Measurements from ENCODE around the gene NDUFA11.
"Not testable (repeated sequence)": the region's sequence is repeated elsewhere in the genome, so short reads cannot be mapped to it uniquely, and the experiment has no call there.

Gene NDUFA11

DNA sequence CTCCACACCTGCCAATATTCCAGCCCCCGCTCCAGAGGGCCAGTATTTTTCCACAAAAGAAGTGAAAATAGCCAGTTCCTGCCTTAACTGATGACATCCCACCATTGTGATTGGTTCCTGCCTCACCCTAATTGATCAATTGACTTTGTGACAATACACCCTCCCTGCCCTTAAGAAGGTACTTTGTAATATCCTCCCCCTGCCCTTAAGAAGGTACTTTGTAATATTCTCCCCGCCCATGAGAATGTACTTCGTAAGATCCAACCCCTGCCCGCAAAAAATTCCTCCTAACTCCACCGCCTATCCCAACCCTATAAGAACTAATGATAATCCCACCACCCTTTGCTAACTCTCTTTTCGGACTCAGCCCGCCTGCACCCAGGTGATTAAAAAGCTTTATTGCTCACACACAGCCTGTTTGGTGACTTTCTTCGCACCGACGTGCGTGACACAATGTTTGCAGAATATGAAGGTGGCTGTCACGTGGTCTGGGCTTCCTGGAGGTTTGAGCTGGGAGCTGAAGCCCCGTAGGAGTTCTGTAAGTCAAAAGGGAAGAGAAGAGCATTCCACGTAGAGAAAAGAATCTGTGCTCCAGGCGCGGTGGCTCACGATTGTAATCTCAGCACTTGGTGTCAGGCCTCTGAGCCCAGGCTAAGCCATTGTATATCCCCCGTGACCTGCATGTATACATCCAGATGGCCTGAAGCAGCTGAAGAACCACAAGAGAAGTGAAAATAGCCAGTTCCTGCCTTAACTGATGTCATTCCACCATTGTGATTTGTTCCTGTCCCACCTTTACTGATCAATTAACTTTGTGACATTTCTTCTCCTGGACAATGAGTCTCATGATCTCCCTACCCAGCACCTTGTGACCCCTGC is 46.1 kb downstream of the NDUFA11 start:
- DNase-seq (ENCODE audit: low read depth): no peak

DNA sequence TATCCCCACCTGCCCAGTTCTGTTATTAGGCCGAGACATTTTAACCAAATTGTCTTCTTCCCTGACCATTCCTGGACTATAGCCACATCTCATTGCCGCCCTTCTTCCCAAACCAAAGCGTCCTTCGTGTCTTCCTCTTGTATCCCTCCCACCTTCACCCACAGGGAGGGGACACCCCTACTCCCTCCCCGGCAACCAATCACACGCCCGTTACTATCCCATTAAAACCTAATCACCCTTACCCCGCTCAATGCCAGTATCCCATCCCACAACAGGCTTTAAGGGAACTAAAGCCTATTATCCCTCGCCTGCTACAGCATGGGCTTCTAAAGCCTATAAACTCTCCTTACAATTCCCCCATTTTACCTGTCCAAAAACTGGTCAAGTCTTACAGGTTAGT is 48.4 kb downstream of the NDUFA11 start:
- not testable (repeated sequence) for DNase-seq (ENCODE audit: low read depth)

DNA sequence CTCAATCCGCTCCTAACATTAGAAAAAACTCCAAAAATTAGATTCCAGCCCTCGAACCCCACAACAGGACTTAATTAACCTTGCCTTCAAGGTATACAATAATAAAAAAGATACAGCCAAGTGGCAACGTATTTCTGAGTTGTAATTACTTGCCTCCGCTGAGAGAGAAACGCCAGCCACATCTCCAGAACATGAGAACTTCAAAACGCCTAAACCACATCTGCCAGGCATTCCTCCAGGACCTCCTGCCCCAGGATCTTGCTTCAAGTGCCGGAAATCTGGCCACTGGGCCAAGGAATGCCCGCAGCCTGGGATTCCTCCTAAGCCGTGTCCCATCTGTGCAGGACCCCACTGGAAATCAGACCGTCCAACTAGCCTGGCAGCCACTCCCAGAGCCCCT is 49.5 kb downstream of the NDUFA11 start:
- DNase-seq (ENCODE audit: low read depth): not testable (repeated sequence)

DNA sequence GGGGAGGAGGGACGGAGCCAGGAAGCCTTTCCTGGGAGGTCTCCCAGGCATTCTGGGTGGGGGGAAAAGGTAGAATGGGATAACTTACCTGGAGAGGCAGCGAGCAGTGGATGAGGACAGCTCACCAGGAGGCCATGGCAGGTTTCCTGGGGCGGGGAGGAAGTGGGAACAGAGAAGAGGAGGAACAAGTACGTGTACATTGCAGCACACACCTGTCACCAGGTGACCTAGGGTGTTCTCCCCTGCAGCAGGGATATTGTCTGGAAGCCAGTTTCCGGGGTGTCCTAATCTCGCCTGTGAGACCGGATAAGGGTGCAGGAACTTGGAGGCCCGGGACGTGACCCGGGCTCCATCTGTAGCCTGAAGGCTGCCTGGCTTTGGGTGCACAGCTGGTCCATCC is 52.3 kb downstream of the NDUFA11 start, which contains the start of gene FUT3:
Gene FUT3, minus strand, starts transcription at position 148 of the 400 bp plus-strand sequence.
- no peak for DNase-seq (ENCODE audit: low read depth)

DNA sequence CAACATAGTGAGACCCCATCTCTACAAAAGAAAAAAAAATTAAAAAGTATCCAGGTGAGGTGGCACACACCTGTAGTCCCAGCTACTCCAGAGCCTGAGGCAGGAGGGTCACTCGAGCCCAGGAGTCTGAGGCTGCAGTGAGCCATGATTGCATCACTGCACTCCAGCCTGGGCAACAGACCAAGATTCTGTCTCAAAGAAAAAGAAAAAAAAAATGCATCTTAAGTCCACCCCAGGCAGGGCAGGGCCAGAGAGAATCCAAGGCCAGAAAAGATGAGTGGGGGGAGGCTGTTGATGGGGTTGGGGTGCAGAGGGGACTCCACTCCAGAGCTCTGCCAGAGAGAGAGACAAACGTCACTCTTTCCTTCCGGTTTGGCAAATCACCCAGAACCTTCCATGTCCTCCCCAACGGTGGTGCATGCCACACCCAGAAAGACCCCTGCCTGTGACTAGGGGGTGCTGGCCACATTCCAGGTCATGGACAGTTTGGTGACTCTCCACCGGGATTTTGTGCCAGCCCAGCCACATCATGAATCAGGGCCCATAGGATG is 52.8 kb downstream of the NDUFA11 start:
- DNase-seq (ENCODE audit: low read depth): no peak

DNA sequence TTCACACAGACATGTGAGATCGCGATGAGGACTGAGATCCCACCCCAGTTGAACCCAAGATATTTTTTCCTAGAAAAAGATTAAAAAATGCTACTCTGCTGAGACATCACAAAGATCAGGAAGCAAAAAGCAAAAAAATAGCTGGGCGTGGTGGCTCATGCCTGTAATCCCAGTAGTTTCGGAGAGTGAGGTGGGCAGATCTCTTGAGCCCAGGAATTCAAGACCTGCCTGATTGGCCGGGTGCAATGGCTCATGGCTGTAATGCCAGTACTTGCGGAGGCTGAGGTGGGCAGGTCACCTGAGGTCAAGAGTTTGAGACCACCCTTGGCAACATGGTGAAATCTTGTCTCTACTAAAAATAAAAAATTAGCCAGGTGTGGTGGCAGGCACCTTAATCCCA is 53.4 kb downstream of the NDUFA11 start:
- no peak for DNase-seq (ENCODE audit: low read depth)

DNA sequence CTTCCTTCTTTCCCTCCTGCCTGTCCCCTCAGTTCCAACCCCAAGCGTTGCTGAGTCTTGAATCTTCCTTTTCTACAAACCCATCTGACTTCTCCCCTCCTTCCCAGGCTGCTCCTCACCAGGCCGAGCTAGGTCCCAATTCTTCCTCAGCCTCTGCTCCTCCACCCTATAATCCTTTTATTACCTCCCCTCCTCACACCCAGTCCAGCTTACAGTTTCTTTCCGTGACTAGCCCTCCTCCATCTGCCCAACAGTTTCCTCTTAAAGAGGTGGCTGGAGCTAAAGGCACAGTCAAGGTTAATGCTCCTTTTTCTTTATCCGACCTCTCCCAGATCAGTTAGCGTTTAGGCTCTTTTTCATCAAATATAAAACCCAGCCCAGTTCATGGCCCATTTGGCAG is 55.0 kb downstream of the NDUFA11 start:
- DNase-seq (ENCODE audit: low read depth): not testable (repeated sequence)

DNA sequence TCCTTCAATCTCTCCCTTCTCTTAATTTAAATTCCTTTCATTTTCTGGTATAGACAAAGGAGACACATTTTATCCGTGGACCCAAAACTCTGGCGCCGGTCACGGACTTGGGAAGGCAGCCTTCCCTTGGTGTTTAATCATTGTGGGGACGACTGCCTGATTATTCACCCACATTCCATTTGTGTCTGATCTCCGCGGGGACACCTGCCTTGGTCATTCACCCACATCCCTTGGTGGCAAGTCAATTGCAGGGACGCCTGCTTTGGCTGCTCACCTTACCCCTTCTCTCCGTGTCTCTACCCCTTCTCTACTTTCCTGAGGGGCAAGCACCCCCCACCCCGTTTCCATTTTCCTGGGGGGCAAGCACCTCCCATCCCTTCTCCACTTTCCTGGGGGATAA is 55.7 kb downstream of the NDUFA11 start:
- not testable (repeated sequence) for DNase-seq (ENCODE audit: low read depth)
